Hepatocyte (in vitro differentiated cells): ENCODE measurements around the gene RAB11FIP4. TPM values are rescaled to one million over a fixed set of nuclear protein-coding genes. Genes with fewer than 3 reads are reported as not detected.

Experiments used
- DNase-seq: peaks from one replicate; pipeline ENCODE4 v3.0.0-alpha.2; 2016; ENCODE audit warnings: low spot score
- H2AFZ ChIP-seq: fragments of 200-600 bp; sonication (generic); 2 replicates; pipeline ENCODE4 v1.6.0; 2016; ENCODE audit warnings: antibody characterized with exemption, mild to moderate bottlenecking
- H3K27ac ChIP-seq: fragments of 200-600 bp; sonication (generic); 2 replicates; pipeline ENCODE4 v1.5.1; 2016; ENCODE audit warnings: mild to moderate bottlenecking
- H3K27me3 ChIP-seq: fragments of 200-600 bp; sonication (generic); 2 replicates; pipeline ENCODE4 v1.6.1; 2016
- H3K36me3 ChIP-seq: fragments of 200-600 bp; sonication (generic); replicated peaks from 2 replicates; pipeline ENCODE4 v1.5.1; 2016; ENCODE audit warnings: low read depth; ENCODE audit not compliant: insufficient read depth
- H3K4me1 ChIP-seq: fragments of 200-600 bp; sonication (generic); 2 replicates; pipeline ENCODE4 v1.5.1; 2016; ENCODE audit warnings: mild to moderate bottlenecking, moderate library complexity; ENCODE audit not compliant: insufficient read depth
- H3K4me2 ChIP-seq: fragments of 200-600 bp; sonication (generic); 2 replicates; pipeline ENCODE4 v1.6.0; 2016
- H3K4me3 ChIP-seq: fragments of 200-600 bp; sonication (generic); 2 replicates; pipeline ENCODE4 v1.5.1; 2016; ENCODE audit warnings: mild to moderate bottlenecking
- H3K79me2 ChIP-seq: fragments of 200-600 bp; sonication (generic); 2 replicates; pipeline ENCODE4 v1.6.0; 2017; ENCODE audit warnings: mild to moderate bottlenecking
- H3K9me2 ChIP-seq: fragments of 200-600 bp; sonication (generic); replicated peaks from 2 replicates; pipeline ENCODE4 v1.6.0; 2017; ENCODE audit warnings: mild to moderate bottlenecking; ENCODE audit not compliant: insufficient read depth
- H3K9me3 ChIP-seq: fragments of 200-600 bp; sonication (generic); 2 replicates; pipeline ENCODE4 v1.5.1; 2016; ENCODE audit warnings: low read depth, mild to moderate bottlenecking
- H4K20me1 ChIP-seq: fragments of 200-600 bp; sonication (generic); 2 replicates; pipeline ENCODE4 v1.6.0; 2016; ENCODE audit warnings: mild to moderate bottlenecking; ENCODE audit not compliant: insufficient read depth, poor library complexity, severe bottlenecking
- CTCF ChIP-seq: fragments of 200-600 bp; sonication (generic); IDR thresholded peaks from 2 replicates; pipeline ENCODE4 v1.5.1; 2016; ENCODE audit warnings: antibody characterized with exemption, mild to moderate bottlenecking; ENCODE audit not compliant: poor library complexity
- EZH2 ChIP-seq: fragments of 200-600 bp; sonication (generic); IDR thresholded peaks from 2 replicates; pipeline ENCODE4 v1.6.1; 2016; ENCODE audit warnings: antibody characterized with exemption, mild to moderate bottlenecking, borderline replicate concordance
- EZH2phosphoT487 ChIP-seq: fragments of 200-600 bp; sonication (generic); IDR thresholded peaks from one replicate; pipeline ENCODE4 v1.6.1; 2018; ENCODE audit warnings: antibody characterized with exemption, mild to moderate bottlenecking, low read depth, moderate library complexity; ENCODE audit not compliant: unreplicated experiment, severe bottlenecking
- WGBS: methylation state at CpG from one replicate; pipeline ENCODE4 v1.1.6; 2016; ENCODE audit warnings: low lambda C conversion rate; ENCODE audit errors: missing lambda C conversion rate; 5-methylcytosine and 5-hydroxymethylcytosine counted together
- polyA plus RNA-seq: library from polyadenylated mRNA; unstranded; fragments of >200 nt; fragmentation: Nextera tagmentation; extraction: Ambion mirVana; gene quantifications from 2 replicates; pipeline ENCODE4 v1.2.1, GENCODE V29; 2016
- total RNA-seq: library from RNA; depleted of rRNA; stranded (reverse); fragments of >200 nt; gene quantifications from 2 replicates; pipeline ENCODE4 v1.2.3, GENCODE V29; 2014

The RAB11FIP4 gene
- total and polyA plus RNA-seq, 2 experiments from 2014 or later, result 25.8 to 35.6 TPM

- Histone ChIP-seq H3K36me3 (no peaks in the 10 kb centered on the region), H4K20me1 (no peaks in the 10 kb centered on the region), H3K4me1 (peaks cover 4% of the 10 kb centered on the region), H3K9me3 (no peaks in the 10 kb centered on the region), H3K4me3 (peak overlapping the region; percentile 94), H3K4me2 (peak overlapping the region; percentile 90), H3K27ac (peak overlapping the region; percentile 92), H3K9me2 (no peaks in the 10 kb centered on the region), H2AFZ (peak overlapping the region; percentile 91), H3K79me2 (no peaks in the 10 kb centered on the region), H3K27me3 (no peaks in the 10 kb centered on the region)
- TF ChIP-seq CTCF, result no peak
- TF ChIP-seq EZH2, result no peak
- no peak for TF ChIP-seq EZH2phosphoT487
- 1% methylated on average over 51 of the region's 105 CpGs for WGBS
- peak; percentile 94 for DNase-seq
These were observed 158.3 kb downstream of the RAB11FIP4 start for GRCh38 chr17:31549525-31550388.

DNA sequence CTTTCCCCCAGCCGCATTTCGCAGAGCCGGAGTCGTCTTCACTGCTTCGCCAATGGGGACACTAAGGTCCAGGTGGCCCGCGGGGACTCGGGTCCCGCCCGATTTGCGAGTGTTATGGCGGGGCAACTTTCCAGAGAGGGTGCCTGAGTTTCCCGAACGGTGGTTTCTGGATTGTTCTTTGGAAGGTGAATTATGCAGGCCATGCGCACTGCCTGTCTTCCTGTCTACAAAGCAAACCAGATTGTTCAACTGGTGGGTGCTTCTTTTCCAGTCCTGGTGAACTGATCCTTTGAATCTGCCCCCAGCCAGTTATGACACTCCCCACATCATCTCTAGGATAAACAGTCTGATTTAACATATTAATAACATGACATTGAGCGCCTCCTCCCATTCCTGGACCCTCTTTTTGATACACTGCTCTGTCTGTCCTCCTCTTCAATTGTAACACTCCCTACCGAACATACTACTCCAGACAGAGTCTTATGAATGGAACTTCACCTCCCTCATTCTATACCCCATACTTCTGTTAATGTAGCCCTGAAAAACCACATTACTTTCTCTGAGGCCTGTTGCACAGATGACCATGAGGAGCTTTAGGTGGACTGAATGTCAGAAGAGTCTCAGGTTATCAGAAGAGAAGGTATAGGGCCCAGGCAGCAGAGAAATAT, 159.0 kb downstream of the RAB11FIP4 start:
- H3K9me3 ChIP-seq, result no peaks in the 10 kb centered on the region
- H3K4me2 ChIP-seq, result peak overlapping the region; percentile 85
- H3K27me3 ChIP-seq, result no peaks in the 10 kb centered on the region
- no peak for TF ChIP-seq EZH2
- TF ChIP-seq CTCF, result no peak
- TF ChIP-seq EZH2phosphoT487, result no peak
- DNase-seq, result peak; percentile 41
- H3K27ac ChIP-seq, result peak overlapping the region; percentile 82
- H3K36me3 ChIP-seq, result no peaks in the 10 kb centered on the region
- H3K79me2 ChIP-seq, result no peaks in the 10 kb centered on the region
- H3K4me3 ChIP-seq, result peak overlapping the region; percentile 46
- WGBS, result 16% methylated on average over 17 of the region's 17 CpGs
- H3K9me2 ChIP-seq, result no peaks in the 10 kb centered on the region
- no peaks in the 10 kb centered on the region for H4K20me1 ChIP-seq
- H3K4me1 ChIP-seq, result peaks cover 4% of the 10 kb centered on the region
- peak overlapping the region; percentile 66 for H2AFZ ChIP-seq

DNA sequence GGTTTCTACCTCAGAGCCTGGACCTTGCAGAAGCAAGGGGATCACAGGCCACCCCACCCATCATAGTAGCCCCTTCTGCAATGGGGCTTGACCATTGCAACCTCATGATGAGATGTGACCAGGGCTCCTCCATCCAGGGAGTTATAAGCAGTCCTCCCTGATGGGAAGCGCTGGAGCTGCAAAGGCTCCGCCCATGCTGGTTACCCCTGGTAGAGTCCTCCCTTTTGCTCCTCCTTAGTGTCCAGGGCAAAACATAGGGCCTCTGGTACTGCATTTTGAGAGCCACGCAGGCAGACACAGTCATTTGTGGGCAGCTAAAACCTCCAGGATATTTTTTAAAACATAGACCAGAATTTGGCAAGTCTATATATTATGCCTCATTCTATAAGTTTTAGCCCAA, 161.1 kb downstream of the RAB11FIP4 start:
- 97% methylated on average over 3 of the region's 3 CpGs for WGBS
- no peak for DNase-seq
- Histone ChIP-seq H4K20me1 (no peaks in the 10 kb centered on the region), H3K36me3 (no peaks in the 10 kb centered on the region), H3K27me3 (no peaks in the 10 kb centered on the region), H3K9me2 (no peaks in the 10 kb centered on the region), H3K27ac (no peak overlapping the region), H3K9me3 (no peaks in the 10 kb centered on the region), H2AFZ (no peak overlapping the region), H3K4me2 (no peak overlapping the region), H3K79me2 (no peaks in the 10 kb centered on the region), H3K4me3 (no peak overlapping the region), H3K4me1 (peaks cover 4% of the 10 kb centered on the region)
- TF ChIP-seq EZH2 (no peak), EZH2phosphoT487 (no peak), CTCF (no peak)
